ENCODE data around the gene SF1. TPM values are rescaled to one million over a fixed set of nuclear protein-coding genes. Genes with fewer than 3 reads are reported as not detected.

Gene SF1
- polyA plus RNA-seq, 1 of the 3 experiments (the other 2 are of a cell fraction) = 66.3 TPM

DNA sequence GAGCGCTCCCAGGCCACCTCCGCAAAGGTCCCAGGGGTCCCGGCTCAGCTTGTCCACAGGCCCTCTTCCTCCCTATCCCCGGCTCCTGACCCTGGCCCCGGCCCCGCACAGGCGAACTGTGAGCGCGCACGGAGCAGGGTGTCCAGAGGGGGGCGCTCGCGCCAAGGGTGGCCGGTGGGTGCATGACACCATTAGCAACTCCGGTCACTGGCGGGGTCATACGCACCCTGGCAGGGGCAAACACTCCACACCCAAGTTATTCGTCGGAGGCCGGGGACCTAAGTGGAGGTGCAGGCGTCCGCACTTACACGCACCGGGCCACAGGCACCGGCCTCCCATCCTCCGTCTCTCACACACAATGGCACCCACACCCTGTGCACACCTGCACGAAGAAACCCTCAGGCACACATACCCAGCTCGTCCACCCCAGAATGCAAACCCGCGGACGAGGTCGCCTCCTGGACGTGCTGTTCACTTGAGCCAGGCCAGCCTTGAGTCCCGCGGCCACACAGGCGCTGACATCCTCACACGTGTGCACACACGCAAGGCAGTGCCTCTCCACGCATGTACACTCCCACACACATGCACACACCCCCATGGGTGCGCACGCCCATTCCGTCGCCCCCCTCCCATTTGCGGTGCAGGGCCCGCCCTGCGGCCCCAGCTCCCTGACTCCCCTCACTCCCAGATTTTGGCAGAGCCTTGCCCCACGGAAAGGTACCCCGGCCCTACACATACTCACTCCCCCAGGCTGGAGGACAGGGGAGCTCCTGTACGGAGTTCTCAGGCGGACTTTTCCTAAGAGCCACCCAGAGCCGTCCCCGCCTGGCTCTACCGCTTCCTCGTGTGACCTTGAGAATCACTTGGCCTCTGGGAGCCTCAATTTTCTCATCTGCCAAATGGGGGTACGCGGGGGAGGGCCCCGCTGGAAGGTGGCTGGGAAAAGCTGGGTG is 34.5 kb downstream of the SF1 start, which contains the start of gene RASGRP2 (continued):
- TF ChIP-seq, protein P1, sequence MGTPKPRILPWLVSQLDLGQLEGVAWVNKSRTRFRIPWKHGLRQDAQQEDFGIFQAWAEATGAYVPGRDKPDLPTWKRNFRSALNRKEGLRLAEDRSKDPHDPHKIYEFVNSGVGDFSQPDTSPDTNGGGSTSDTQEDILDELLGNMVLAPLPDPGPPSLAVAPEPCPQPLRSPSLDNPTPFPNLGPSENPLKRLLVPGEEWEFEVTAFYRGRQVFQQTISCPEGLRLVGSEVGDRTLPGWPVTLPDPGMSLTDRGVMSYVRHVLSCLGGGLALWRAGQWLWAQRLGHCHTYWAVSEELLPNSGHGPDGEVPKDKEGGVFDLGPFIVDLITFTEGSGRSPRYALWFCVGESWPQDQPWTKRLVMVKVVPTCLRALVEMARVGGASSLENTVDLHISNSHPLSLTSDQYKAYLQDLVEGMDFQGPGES (IDR thresholded peaks at IDR 0.05; ENCODE audit: low read depth, low read length) = no peak
- no peak for TF ChIP-seq SIN3A (IDR thresholded peaks at IDR 0.05; ENCODE audit: borderline replicate concordance, low read depth, low read length)
- TF ChIP-seq, protein P2, sequence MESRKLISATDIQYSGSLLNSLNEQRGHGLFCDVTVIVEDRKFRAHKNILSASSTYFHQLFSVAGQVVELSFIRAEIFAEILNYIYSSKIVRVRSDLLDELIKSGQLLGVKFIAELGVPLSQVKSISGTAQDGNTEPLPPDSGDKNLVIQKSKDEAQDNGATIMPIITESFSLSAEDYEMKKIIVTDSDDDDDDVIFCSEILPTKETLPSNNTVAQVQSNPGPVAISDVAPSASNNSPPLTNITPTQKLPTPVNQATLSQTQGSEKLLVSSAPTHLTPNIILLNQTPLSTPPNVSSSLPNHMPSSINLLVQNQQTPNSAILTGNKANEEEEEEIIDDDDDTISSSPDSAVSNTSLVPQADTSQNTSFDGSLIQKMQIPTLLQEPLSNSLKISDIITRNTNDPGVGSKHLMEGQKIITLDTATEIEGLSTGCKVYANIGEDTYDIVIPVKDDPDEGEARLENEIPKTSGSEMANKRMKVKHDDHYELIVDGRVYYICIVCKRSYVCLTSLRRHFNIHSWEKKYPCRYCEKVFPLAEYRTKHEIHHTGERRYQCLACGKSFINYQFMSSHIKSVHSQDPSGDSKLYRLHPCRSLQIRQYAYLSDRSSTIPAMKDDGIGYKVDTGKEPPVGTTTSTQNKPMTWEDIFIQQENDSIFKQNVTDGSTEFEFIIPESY (IDR thresholded peaks at IDR 0.05; ENCODE audit: borderline replicate concordance, low read depth) = no peak
- no peak for TF ChIP-seq CHD2 (IDR thresholded peaks at IDR 0.05; ENCODE audit: low read length, partially characterized antibody)
- TF ChIP-seq POLR2AphosphoS5 (IDR thresholded peaks at IDR 0.05; ENCODE audit: low read depth, low read length) = no peak
- TF ChIP-seq JUND (IDR thresholded peaks at IDR 0.05) = no peak
- TF ChIP-seq FOSL2 (IDR thresholded peaks at IDR 0.05; ENCODE audit: borderline replicate concordance, low read depth) = no peak

DNA sequence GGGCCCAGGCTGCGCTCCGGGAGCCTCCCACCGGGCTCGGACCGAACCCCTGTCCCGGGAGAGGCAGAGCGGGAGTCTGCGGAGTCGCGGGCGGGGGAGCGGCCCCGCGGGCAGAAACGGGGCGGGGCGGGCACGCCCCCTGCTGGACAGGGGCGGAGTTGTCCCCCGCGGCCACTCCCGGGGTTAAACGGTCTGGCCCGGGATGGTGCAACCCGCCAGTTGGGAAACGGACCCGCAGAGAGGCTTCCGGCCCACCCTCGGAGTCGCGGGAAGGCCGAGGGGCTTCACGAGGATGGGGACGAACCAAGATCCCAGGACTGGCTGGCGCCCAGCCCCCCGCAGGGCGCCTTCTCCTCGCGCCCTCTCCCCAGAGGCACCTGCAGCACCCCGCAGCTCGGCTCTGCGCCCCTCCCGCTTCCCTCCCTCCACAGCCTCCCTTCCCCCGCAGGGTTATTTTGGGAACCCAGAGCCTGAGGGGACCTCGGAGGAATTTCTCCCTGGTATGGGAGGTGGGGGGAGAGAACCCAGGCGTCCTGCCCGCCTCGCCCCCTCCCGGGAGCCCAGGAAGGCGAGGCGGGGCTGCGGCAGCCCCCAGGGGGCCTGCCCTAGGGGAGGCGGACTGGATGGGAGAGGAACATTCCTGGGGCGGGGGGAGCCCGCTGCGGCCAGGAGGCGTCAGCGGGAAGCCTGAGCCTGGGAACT is 35.3 kb downstream of the SF1 start:
- H3K9ac ChIP-seq = no peak overlapping the region
- H3K36me3 ChIP-seq (replicated peaks in 1 of 2; ENCODE audit: control insufficient read depth in 1 of 2, insufficient read depth in 2 of 2, low read length in 1 of 2) = no peaks in the 10 kb centered on the region
- H3K27me3 ChIP-seq (ENCODE audit: insufficient read depth) = peaks cover 8% of the 10 kb centered on the region; the same call in 1 of the 2 replicates
- 0% methylated on average over 11 of the region's 58 CpGs for WGBS (ENCODE audit: low lambda C conversion rate)
- peaks cover 16 to 17% of the 10 kb centered on the region in 2 experiments; a peak in 2 of 4 replicates for H3K4me1 ChIP-seq (ENCODE audit: control insufficient read depth in 1 of 2, insufficient read depth in 2 of 2, low read depth in 1 of 2, low read length in 1 of 2)
- peaks cover 9% of the 10 kb centered on the region for H3F3A ChIP-seq (replicated peaks; ENCODE audit: insufficient read depth)
- TF ChIP-seq SMC3 (IDR thresholded peaks at IDR 0.05; ENCODE audit: low read depth, low read length) (peak; percentile 23; the same call in 1 of the 2 replicates), RAD21 (IDR thresholded peaks at IDR 0.05; ENCODE audit: low read length) (peak; percentile 50), RCOR1 (IDR thresholded peaks at IDR 0.05; ENCODE audit: low read length) (no peak)
- TF ChIP-seq, protein P3, sequence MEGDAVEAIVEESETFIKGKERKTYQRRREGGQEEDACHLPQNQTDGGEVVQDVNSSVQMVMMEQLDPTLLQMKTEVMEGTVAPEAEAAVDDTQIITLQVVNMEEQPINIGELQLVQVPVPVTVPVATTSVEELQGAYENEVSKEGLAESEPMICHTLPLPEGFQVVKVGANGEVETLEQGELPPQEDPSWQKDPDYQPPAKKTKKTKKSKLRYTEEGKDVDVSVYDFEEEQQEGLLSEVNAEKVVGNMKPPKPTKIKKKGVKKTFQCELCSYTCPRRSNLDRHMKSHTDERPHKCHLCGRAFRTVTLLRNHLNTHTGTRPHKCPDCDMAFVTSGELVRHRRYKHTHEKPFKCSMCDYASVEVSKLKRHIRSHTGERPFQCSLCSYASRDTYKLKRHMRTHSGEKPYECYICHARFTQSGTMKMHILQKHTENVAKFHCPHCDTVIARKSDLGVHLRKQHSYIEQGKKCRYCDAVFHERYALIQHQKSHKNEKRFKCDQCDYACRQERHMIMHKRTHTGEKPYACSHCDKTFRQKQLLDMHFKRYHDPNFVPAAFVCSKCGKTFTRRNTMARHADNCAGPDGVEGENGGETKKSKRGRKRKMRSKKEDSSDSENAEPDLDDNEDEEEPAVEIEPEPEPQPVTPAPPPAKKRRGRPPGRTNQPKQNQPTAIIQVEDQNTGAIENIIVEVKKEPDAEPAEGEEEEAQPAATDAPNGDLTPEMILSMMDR (IDR thresholded peaks at IDR 0.05) = peak; percentile 73
- CTCF ChIA-PET = interaction anchor here (0.6 to 4.2 kb wide), 35 partner anchors 8 to 1325 kb away, joined by 3 to 48 read pairs (median 5); partner anchors contain the start of genes NRXN2 and PYGM
- peak overlapping the region; percentile 49 to 50 for H3K4me3 ChIP-seq (ENCODE audit: low read depth in 2 of 2, low read length in 1 of 2)
- no peaks in the 10 kb centered on the region for H3K79me2 ChIP-seq (ENCODE audit: insufficient read depth)
- POLR2A ChIA-PET = no interaction called here
- DNase-seq = peak; percentile 93
- no peaks in the 10 kb centered on the region for H3K9me2 ChIP-seq
- no peak overlapping the region for H3K27ac ChIP-seq (ENCODE audit: low read depth in 2 of 2, low read length in 1 of 2)
- no peak overlapping the region for H2AFZ ChIP-seq (ENCODE audit: low read depth)
- H3K4me2 ChIP-seq = peak overlapping the region; percentile 79
- H4K20me1 ChIP-seq (ENCODE audit: insufficient read depth) = no peaks in the 10 kb centered on the region; the same call in 1 of the 2 replicates
- H3K9me3 ChIP-seq = no peaks in the 10 kb centered on the region

Data from SK-N-SH (cell line).